GM19043 (cell line): ENCODE measurements around the gene PRICKLE2.

Source experiments
- ATAC-seq: cut with Tn5 transposase; IDR thresholded peaks from one replicate; pipeline ENCODE4 v1.9.1; 2021; ENCODE audit warnings: low read depth; ENCODE audit not compliant: unreplicated experiment

PRICKLE2 gene

GRCh38 chr3:64055076-64055475 lies 170.2 kb downstream of the PRICKLE2 start:
- ATAC-seq = no peak

- no peak for ATAC-seq
Observed at GRCh38 chr3:64054488-64054887, 170.8 kb downstream of the PRICKLE2 start.

- ATAC-seq = no peak
Observed at GRCh38 chr3:64053581-64053980, 171.7 kb downstream of the PRICKLE2 start.

GRCh38 chr3:64053117-64053516 lies 172.1 kb downstream of the PRICKLE2 start:
- ATAC-seq = no peak

GRCh38 chr3:64049832-64050231 lies 175.4 kb downstream of the PRICKLE2 start:
- ATAC-seq = no peak

GRCh38 chr3:64049136-64049535 lies 176.1 kb downstream of the PRICKLE2 start:
- no peak for ATAC-seq

- no peak for ATAC-seq
Observed at GRCh38 chr3:64048631-64049061, 176.6 kb downstream of the PRICKLE2 start.

- ATAC-seq = no peak
Observed at GRCh38 chr3:64047787-64048186, 177.5 kb downstream of the PRICKLE2 start.

GRCh38 chr3:64046996-64047594 lies 178.2 kb downstream of the PRICKLE2 start:
- no peak for ATAC-seq

GRCh38 chr3:64046592-64046991 lies 178.7 kb downstream of the PRICKLE2 start:
- no peak for ATAC-seq

- ATAC-seq = no peak
Observed at GRCh38 chr3:64042952-64043351, 182.3 kb downstream of the PRICKLE2 start.
